Measurements from ENCODE around the gene ATP8B1. TPM values are rescaled to one million over a fixed set of nuclear protein-coding genes. Genes with fewer than 3 reads are reported as not detected.

The ATP8B1 gene
- total and polyA plus RNA-seq, 9 of the 15 experiments (the other 6 are each of a cell fraction or from before 2014, with no cell fraction given) = 0.01 to 0.22 (median 0.03) TPM; not detected in 3

GRCh38 chr18:57811477-57812125 is 8.5 kb upstream of the ATP8B1 start (continued):
- TF ChIP-seq ZNF318 (IDR thresholded peaks at IDR 0.05; ENCODE audit: borderline replicate concordance in 1 of 2, low read depth in 1 of 2) = no peak
- TF ChIP-seq MED1 (CRISPR knock-in tag; IDR thresholded peaks at IDR 0.05; ENCODE audit: borderline replicate concordance) = no peak
- TF ChIP-seq ETV1 (tag; conservative IDR thresholded peaks at IDR 0.05; ENCODE audit: low read depth) = no peak
- no peak for TF ChIP-seq PURB (CRISPR knock-in tag; IDR thresholded peaks at IDR 0.05; ENCODE audit: low read depth)
- TF ChIP-seq C11orf30 (IDR thresholded peaks at IDR 0.05; ENCODE audit: low read depth) = no peak
- TF ChIP-seq RERE (CRISPR knock-in tag; IDR thresholded peaks at IDR 0.05; ENCODE audit: borderline replicate concordance) = no peak
